ENCODE results near the gene DMKN.

DNA sequence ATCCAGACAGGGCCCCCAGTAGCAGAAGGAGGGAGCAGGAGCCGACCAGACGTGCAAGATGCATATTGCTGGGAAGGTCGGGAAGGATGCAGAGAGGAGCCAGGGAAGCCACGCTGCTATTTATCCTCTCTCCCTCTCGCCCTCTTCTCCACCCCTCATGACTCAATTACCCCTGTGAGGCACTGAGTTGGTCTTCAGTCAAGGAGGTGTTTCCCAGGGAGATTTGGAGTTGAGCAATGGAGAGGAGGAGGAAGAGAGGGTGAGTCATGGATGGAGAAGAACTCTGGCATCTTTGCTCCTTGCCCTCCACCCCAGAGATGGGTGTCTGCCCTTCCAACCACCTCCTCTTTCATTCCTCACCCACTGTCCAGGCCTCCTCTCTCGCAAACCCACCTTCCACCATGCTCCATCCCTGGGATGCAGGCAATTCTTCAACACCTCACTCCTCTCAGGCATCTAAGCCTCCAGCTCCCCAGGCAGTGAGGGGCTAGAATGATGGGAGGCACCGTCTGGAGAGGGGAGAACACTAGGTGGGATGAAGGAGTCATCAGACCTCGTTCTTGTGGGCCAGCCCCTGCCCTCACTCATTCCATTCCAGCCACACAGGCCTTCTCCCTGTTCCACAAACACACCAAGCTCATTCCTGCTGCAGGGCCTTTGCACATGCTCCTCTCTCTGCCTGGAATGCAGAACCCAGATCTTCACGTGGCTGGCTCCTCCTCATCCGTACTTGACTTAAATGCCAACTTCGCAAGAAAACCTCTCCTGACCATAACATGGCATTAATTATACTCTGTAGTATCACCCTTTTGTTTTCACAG, 15.0 kb upstream of the DMKN start, which contains the start of gene SBSN:
- TF ChIP-seq, protein P1, sequence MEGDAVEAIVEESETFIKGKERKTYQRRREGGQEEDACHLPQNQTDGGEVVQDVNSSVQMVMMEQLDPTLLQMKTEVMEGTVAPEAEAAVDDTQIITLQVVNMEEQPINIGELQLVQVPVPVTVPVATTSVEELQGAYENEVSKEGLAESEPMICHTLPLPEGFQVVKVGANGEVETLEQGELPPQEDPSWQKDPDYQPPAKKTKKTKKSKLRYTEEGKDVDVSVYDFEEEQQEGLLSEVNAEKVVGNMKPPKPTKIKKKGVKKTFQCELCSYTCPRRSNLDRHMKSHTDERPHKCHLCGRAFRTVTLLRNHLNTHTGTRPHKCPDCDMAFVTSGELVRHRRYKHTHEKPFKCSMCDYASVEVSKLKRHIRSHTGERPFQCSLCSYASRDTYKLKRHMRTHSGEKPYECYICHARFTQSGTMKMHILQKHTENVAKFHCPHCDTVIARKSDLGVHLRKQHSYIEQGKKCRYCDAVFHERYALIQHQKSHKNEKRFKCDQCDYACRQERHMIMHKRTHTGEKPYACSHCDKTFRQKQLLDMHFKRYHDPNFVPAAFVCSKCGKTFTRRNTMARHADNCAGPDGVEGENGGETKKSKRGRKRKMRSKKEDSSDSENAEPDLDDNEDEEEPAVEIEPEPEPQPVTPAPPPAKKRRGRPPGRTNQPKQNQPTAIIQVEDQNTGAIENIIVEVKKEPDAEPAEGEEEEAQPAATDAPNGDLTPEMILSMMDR (IDR thresholded peaks at IDR 0.05 in 8 of 11, conservative IDR thresholded peaks at IDR 0.05 in 3 of 11) = no peak
- no peak for TF ChIP-seq POLR2AphosphoS5 (IDR thresholded peaks at IDR 0.05)

All from spleen (tissue), 7 donors.